IMR-90 (cell line): ENCODE data around the gene CPOX.

Source experiments
- CTCF ChIP-seq: conservative IDR thresholded peaks from 2 replicates; pipeline ENCODE4 v1.5.1; 2012; ENCODE audit warnings: mild to moderate bottlenecking, low read depth, low read length, improper control_type of control experiment
- RFX5 ChIP-seq: IDR thresholded peaks from 2 replicates; pipeline ENCODE4 v1.8.0; 2012; ENCODE audit warnings: low read depth, mild to moderate bottlenecking, low read length, moderate library complexity

GRCh38 chr3:98565237-98565643 is 28.2 kb downstream of the CPOX start:
- no peak for TF ChIP-seq CTCF
- TF ChIP-seq RFX5: no peak
